Measurements from ENCODE around the gene ZXDC. TPM values are rescaled to one million over a fixed set of nuclear protein-coding genes. Genes with fewer than 3 reads are reported as not detected.

ZXDC gene
- total and polyA plus RNA-seq, 2 donors (not counting 3 experiments of a cell fraction or from before 2014, with no cell fraction given): 15.2 to 22.6 TPM

- dilution Hi-C loops (cut with MboI; ENCODE audit: extremely low pct_ligation_motif_present, low sequenced_read_pairs) (no loop called here), intact Hi-C loops (cut with micrococcal nuclease) (no loop called here)
- H3K9ac ChIP-seq (replicated peaks; ENCODE audit: extremely low read depth, insufficient read depth, low read length): no peak overlapping the region
- no peaks in the 10 kb centered on the region for H3K79me2 ChIP-seq (ENCODE audit: control insufficient read depth, insufficient read depth, low read length)
- no peak overlapping the region for H3K4me3 ChIP-seq (replicated peaks in 1 of 3; ENCODE audit: insufficient read depth in 1 of 3, low read depth in 1 of 3, low read length in 3 of 3)
- TF ChIP-seq GATA2 (IDR thresholded peaks at IDR 0.05; ENCODE audit: insufficient read depth, insufficient read length, low read depth, low read length): no peak
- no peak for TF ChIP-seq FOS (IDR thresholded peaks at IDR 0.05; ENCODE audit: borderline replicate concordance, insufficient read depth, low read length)
- no peak for TF ChIP-seq MYC (IDR thresholded peaks at IDR 0.05; ENCODE audit: low read depth, low read length)
- no peak for TF ChIP-seq JUN (IDR thresholded peaks at IDR 0.05; ENCODE audit: borderline replicate concordance, insufficient read depth, insufficient read length, low read depth)
- TF ChIP-seq CTCF (IDR thresholded peaks at IDR 0.05; ENCODE audit: extremely low read depth in 1 of 2, insufficient read depth in 1 of 2, low read depth in 1 of 2, low read length in 2 of 2): no peak
- TF ChIP-seq EZH2 (IDR thresholded peaks at IDR 0.05; ENCODE audit: borderline replicate concordance, low read depth, low read length, severe bottlenecking): no peak
- TF ChIP-seq POLR2AphosphoS5 (IDR thresholded peaks at IDR 0.05; ENCODE audit: insufficient read depth, low read depth, low read length): no peak
- no peak for TF ChIP-seq POLR2A (IDR thresholded peaks at IDR 0.05; ENCODE audit: low read depth, low read length)
- no peak for TF ChIP-seq MAX (IDR thresholded peaks at IDR 0.05; ENCODE audit: insufficient read depth, insufficient read length)
- no peaks in the 10 kb centered on the region for H3K36me3 ChIP-seq (ENCODE audit: control insufficient read depth in 2 of 2, extremely low read depth in 1 of 2, insufficient read depth in 2 of 2, low read length in 2 of 2)
- H2AFZ ChIP-seq (ENCODE audit: low read depth, low read length): no peak overlapping the region
- CTCF ChIA-PET: interaction anchor here (1.6 to 1.7 kb wide), 2 partner anchors 22 to 167 kb away, joined by 4 to 6 read pairs; no protein-coding TSS in a partner anchor
- peaks cover 2 to 6% of the 10 kb centered on the region in 2 experiments for H3K27me3 ChIP-seq (ENCODE audit: control insufficient read depth in 2 of 2, insufficient read depth in 2 of 2, low read length in 2 of 2)
- no peaks in the 10 kb centered on the region for H3K9me3 ChIP-seq (replicated peaks; ENCODE audit: control insufficient read depth, insufficient read depth, low read length)
- no peaks in the 10 kb centered on the region for H3K9me1 ChIP-seq (replicated peaks; ENCODE audit: control insufficient read depth, extremely low read depth, insufficient read depth, low read length)
- no peak for FAIRE-seq
- POLR2A ChIA-PET: no interaction called here
- H4K20me1 ChIP-seq (replicated peaks; ENCODE audit: control insufficient read depth, extremely low read depth, insufficient read depth, low read length): no peaks in the 10 kb centered on the region
- no peaks in the 10 kb centered on the region for H3K4me1 ChIP-seq (ENCODE audit: control insufficient read depth, extremely low read depth, insufficient read depth, low read length)
- BruUV-seq (replicated peaks): no TSS peak
- no peak for DNase-seq (ENCODE audit: low read depth, low spot score)
- H3K4me2 ChIP-seq (ENCODE audit: insufficient read depth, low read length): no peak overlapping the region
- no peak overlapping the region for H3K27ac ChIP-seq (ENCODE audit: insufficient read depth, low read depth, low read length)
Observed at GRCh38 chr3:126413693-126414080, 62.0 kb downstream of the ZXDC start.

Measured in endothelial cell of umbilical vein (primary cell).